Measurements from ENCODE around the gene VTI1A. TPM values are rescaled to one million over a fixed set of nuclear protein-coding genes. Genes with fewer than 3 reads are reported as not detected.

The VTI1A gene
- total RNA-seq, 1 donor from 2014 or later: 34.6 TPM

GRCh38 chr10:112789248-112789647 is 342.2 kb downstream of the VTI1A start:
- Mint-ChIP-seq H3K36me3 (peaks cover 20% of the 10 kb centered on the region), H3K9me3 (peaks cover 34% of the 10 kb centered on the region), H3K4me1 (peaks cover 46% of the 10 kb centered on the region)

GRCh38 chr10:112790030-112790429 is 343.0 kb downstream of the VTI1A start:
- DNase-seq (ENCODE audit: low spot score in 2 of 2, unreplicated experiment in 2 of 2): no peak
- Mint-ChIP-seq H3K9me3 (peaks cover 34% of the 10 kb centered on the region), H3K4me3 (no peak overlapping the region), H3K36me3 (peaks cover 20% of the 10 kb centered on the region), H3K27me3 (ENCODE audit: low read depth) (no peaks in the 10 kb centered on the region), H3K4me1 (peaks cover 39% of the 10 kb centered on the region), H3K27ac (no peak overlapping the region)
- no peak for TF ChIP-seq CTCF (IDR thresholded peaks at IDR 0.05; ENCODE audit: unreplicated experiment)

More at GRCh38 chr10:112789248-112789647, 342.2 kb downstream of the VTI1A start:
- no peak overlapping the region for H3K4me3 Mint-ChIP-seq
- no peak overlapping the region for H3K27ac Mint-ChIP-seq
- no peak for DNase-seq (ENCODE audit: low spot score in 2 of 2, unreplicated experiment in 2 of 2)
- no peak for TF ChIP-seq CTCF (IDR thresholded peaks at IDR 0.05; ENCODE audit: unreplicated experiment)
- no peaks in the 10 kb centered on the region for H3K27me3 Mint-ChIP-seq (ENCODE audit: low read depth)

GRCh38 chr10:112790921-112791320 is 343.9 kb downstream of the VTI1A start:
- no peak for TF ChIP-seq CTCF (IDR thresholded peaks at IDR 0.05; ENCODE audit: unreplicated experiment)
- DNase-seq (ENCODE audit: low spot score in 2 of 2, unreplicated experiment in 2 of 2): no peak
- peaks cover 20% of the 10 kb centered on the region for H3K36me3 Mint-ChIP-seq
- H3K9me3 Mint-ChIP-seq: peaks cover 34% of the 10 kb centered on the region
- H3K4me3 Mint-ChIP-seq: no peak overlapping the region
- H3K27me3 Mint-ChIP-seq (ENCODE audit: low read depth): no peaks in the 10 kb centered on the region
- H3K4me1 Mint-ChIP-seq: peaks cover 33% of the 10 kb centered on the region
- peak overlapping the region; percentile 86 for H3K27ac Mint-ChIP-seq

GRCh38 chr10:112791447-112791846 is 344.4 kb downstream of the VTI1A start:
- H3K27ac Mint-ChIP-seq: peak overlapping the region; percentile 69
- H3K27me3 Mint-ChIP-seq (ENCODE audit: low read depth): no peaks in the 10 kb centered on the region
- peaks cover 34% of the 10 kb centered on the region for H3K9me3 Mint-ChIP-seq
- DNase-seq (ENCODE audit: low spot score in 2 of 2, unreplicated experiment in 2 of 2): no peak
- peaks cover 20% of the 10 kb centered on the region for H3K36me3 Mint-ChIP-seq
- H3K4me1 Mint-ChIP-seq: peaks cover 33% of the 10 kb centered on the region
- H3K4me3 Mint-ChIP-seq: no peak overlapping the region
- no peak for TF ChIP-seq CTCF (IDR thresholded peaks at IDR 0.05; ENCODE audit: unreplicated experiment)

- TF ChIP-seq CTCF (IDR thresholded peaks at IDR 0.05; ENCODE audit: unreplicated experiment): no peak
- Mint-ChIP-seq H3K4me3 (no peak overlapping the region), H3K36me3 (peaks cover 17% of the 10 kb centered on the region), H3K27ac (peak overlapping the region; percentile 69), H3K9me3 (peaks cover 27% of the 10 kb centered on the region), H3K27me3 (ENCODE audit: low read depth) (no peaks in the 10 kb centered on the region), H3K4me1 (peaks cover 36% of the 10 kb centered on the region)
- peak in 1 of 2 experiments; percentile 42 for DNase-seq (ENCODE audit: low spot score in 2 of 2, unreplicated experiment in 2 of 2)
Measured at GRCh38 chr10:112792487-112793201, 345.6 kb downstream of the VTI1A start.
